ENCODE data around the gene LRRC71. TPM values are rescaled to one million over a fixed set of nuclear protein-coding genes. Genes with fewer than 3 reads are reported as not detected.

The LRRC71 gene
- total RNA-seq, 1 donor from 2014 or later: not detected

GRCh38 chr1:156894711-156895454, 25.5 kb upstream of the LRRC71 start:
- intact Hi-C loops (cut with DNase I): no loop called here
- peaks cover 45% of the 10 kb centered on the region for H3K4me1 ChIP-seq
- no peak for TF ChIP-seq POLR2A (IDR thresholded peaks at IDR 0.05)
- TF ChIP-seq POLR2AphosphoS5 (IDR thresholded peaks at IDR 0.05; ENCODE audit: insufficient read depth in 1 of 2, low read depth in 1 of 2): peak in 1 of 2 donors; percentile 48

GRCh38 chr1:156895455-156895812, 25.0 kb upstream of the LRRC71 start:
- intact Hi-C loops (cut with DNase I): no loop called here
- DNase-seq (ENCODE audit: extremely low spot score in 2 of 2): no peak
- TF ChIP-seq CTCF (IDR thresholded peaks at IDR 0.05): no peak
- TF ChIP-seq POLR2AphosphoS5 (IDR thresholded peaks at IDR 0.05; ENCODE audit: insufficient read depth in 1 of 2, low read depth in 1 of 2): no peak
- TF ChIP-seq POLR2A (IDR thresholded peaks at IDR 0.05): no peak

More at GRCh38 chr1:156894711-156895454, 25.5 kb upstream of the LRRC71 start:
- peak overlapping the region; percentile 44 to 54 for H3K4me3 ChIP-seq
- no peaks in the 10 kb centered on the region for H3K27me3 ChIP-seq
- no peaks in the 10 kb centered on the region for H3K9me3 ChIP-seq
- H3K27ac ChIP-seq: peak overlapping the region; percentile 89
- no peaks in the 10 kb centered on the region for H3K36me3 ChIP-seq
- no peak for DNase-seq (ENCODE audit: extremely low spot score in 2 of 2)

GRCh38 chr1:156895927-156896326, 24.5 kb upstream of the LRRC71 start:
- Histone ChIP-seq H3K36me3 (no peaks in the 10 kb centered on the region), H3K4me1 (peaks cover 55% of the 10 kb centered on the region), H3K4me3 (no peak overlapping the region), H3K27me3 (no peaks in the 10 kb centered on the region), H3K9me3 (no peaks in the 10 kb centered on the region), H3K27ac (peak overlapping the region; percentile 89)
- no peak for TF ChIP-seq CTCF (IDR thresholded peaks at IDR 0.05)
- no peak for TF ChIP-seq POLR2A (IDR thresholded peaks at IDR 0.05)
- TF ChIP-seq POLR2AphosphoS5 (IDR thresholded peaks at IDR 0.05; ENCODE audit: insufficient read depth in 1 of 2, low read depth in 1 of 2): no peak
- no peak for DNase-seq (ENCODE audit: extremely low spot score in 2 of 2)
- intact Hi-C loops (cut with DNase I): no loop called here

More at GRCh38 chr1:156895455-156895812, 25.0 kb upstream of the LRRC71 start:
- Histone ChIP-seq H3K9me3 (no peaks in the 10 kb centered on the region), H3K27me3 (no peaks in the 10 kb centered on the region), H3K4me3 (peak overlapping the region in 1 of 2 donors; percentile 44), H3K4me1 (peaks cover 50% of the 10 kb centered on the region), H3K27ac (peak overlapping the region; percentile 89), H3K36me3 (no peaks in the 10 kb centered on the region)

- intact Hi-C loops (cut with DNase I): no loop called here
- Histone ChIP-seq H3K4me3 (no peak overlapping the region), H3K9me3 (no peaks in the 10 kb centered on the region), H3K27ac (peak overlapping the region; percentile 89), H3K4me1 (peaks cover 59% of the 10 kb centered on the region), H3K36me3 (no peaks in the 10 kb centered on the region), H3K27me3 (no peaks in the 10 kb centered on the region)
- no peak for TF ChIP-seq POLR2AphosphoS5 (IDR thresholded peaks at IDR 0.05; ENCODE audit: insufficient read depth in 1 of 2, low read depth in 1 of 2)
- TF ChIP-seq CTCF (IDR thresholded peaks at IDR 0.05): no peak
- no peak for TF ChIP-seq POLR2A (IDR thresholded peaks at IDR 0.05)
- no peak for DNase-seq (ENCODE audit: extremely low spot score in 2 of 2)
Observed at GRCh38 chr1:156896490-156897033, 23.9 kb upstream of the LRRC71 start.

- intact Hi-C loops (cut with DNase I): no loop called here
- Histone ChIP-seq H3K36me3 (no peaks in the 10 kb centered on the region), H3K9me3 (no peaks in the 10 kb centered on the region), H3K27ac (peak overlapping the region; percentile 89), H3K4me3 (no peak overlapping the region), H3K27me3 (no peaks in the 10 kb centered on the region), H3K4me1 (peaks cover 59% of the 10 kb centered on the region)
- DNase-seq (ENCODE audit: extremely low spot score in 2 of 2): no peak
- TF ChIP-seq CTCF (IDR thresholded peaks at IDR 0.05) (no peak), POLR2A (IDR thresholded peaks at IDR 0.05) (no peak), POLR2AphosphoS5 (IDR thresholded peaks at IDR 0.05; ENCODE audit: insufficient read depth in 1 of 2, low read depth in 1 of 2) (no peak)
Observed at GRCh38 chr1:156897078-156897825, 23.2 kb upstream of the LRRC71 start.
